NOMO-1 treated with DMSO at 0.1 percent for 48 hours (cell line): ENCODE data around the gene DNAI2.

Source experiments
- DNase-seq: peaks from one replicate; lab custom pipeline; 2025; ENCODE audit not compliant: unreplicated experiment; lab: John Stamatoyannopoulos, UW

The DNAI2 gene

DNA sequence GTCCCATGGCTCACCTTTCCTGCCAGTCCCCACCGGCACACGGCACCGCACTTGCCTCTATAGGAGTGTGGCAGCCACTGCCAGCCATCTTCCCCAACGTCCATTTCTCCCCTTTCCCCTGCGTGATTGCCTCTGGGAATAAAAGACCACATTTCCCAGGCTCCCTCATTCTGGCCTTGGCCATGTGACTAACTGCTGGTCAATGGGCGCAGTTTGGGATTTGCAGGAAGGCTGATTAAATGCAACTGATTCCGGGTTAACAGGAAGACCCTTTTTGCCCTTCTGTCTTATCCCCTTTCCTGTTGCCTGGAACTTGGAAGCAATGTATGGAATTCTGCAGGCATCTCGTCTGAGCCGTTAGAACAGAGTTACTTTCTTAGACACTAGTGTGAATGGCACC, 84.7 kb downstream of the DNAI2 start:
- no peak for DNase-seq

- no peak for DNase-seq
Measured at GRCh38 chr17:74359916-74360315, 85.9 kb downstream of the DNAI2 start.

DNA sequence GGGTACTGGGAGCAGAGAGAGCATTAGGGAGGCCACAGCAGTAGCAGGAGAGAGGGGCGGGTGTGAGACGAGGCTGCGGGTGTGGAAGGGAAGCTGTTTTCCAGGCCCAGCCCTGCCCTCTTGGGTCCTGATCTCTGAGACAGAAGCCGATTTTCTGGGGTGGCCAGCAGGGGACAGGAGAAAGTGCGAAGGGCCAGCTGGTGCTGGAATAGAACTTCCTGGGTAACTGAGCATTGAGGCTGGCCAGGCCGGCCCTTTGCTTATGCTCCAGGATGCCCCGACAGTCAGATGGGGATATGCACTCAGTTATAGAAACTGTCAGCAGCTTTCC, 86.8 kb downstream of the DNAI2 start:
- no peak for DNase-seq

- DNase-seq, result no peak
Measured at GRCh38 chr17:74361230-74362068, 87.4 kb downstream of the DNAI2 start, which contains the start of gene BTBD17. BTBD17 (minus strand) TSS chr17:74361868; CDS start chr17:74361819, 49 bp downstream.

- DNase-seq, result no peak
Measured at GRCh38 chr17:74362069-74362405, 88.0 kb downstream of the DNAI2 start.

GRCh38 chr17:74362810-74363498, 88.9 kb downstream of the DNAI2 start:
- DNase-seq, result no peak
